Measurements from ENCODE around the gene BBS12.
"Not testable (repeated sequence)": the region's sequence is repeated elsewhere in the genome, so short reads cannot be mapped to it uniquely, and the experiment has no call there.

Gene BBS12

DNA sequence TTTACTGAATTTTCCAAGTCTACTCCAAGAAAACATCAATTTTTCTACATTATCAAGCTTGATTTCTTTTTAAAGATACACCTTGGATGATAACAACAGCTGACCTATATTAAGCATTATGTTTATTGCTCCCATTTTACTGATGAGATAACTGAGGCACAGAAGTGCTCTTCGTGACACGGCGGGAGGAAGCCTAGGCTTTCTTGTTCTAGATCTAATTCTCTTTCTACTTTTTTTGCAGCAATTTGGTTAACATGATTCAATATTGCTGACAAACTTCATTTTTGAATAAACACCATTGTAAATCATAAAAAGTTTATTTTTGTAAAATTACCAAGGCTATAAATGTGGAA, 33.8 kb downstream of the BBS12 start:
- no peak for DNase-seq

DNA sequence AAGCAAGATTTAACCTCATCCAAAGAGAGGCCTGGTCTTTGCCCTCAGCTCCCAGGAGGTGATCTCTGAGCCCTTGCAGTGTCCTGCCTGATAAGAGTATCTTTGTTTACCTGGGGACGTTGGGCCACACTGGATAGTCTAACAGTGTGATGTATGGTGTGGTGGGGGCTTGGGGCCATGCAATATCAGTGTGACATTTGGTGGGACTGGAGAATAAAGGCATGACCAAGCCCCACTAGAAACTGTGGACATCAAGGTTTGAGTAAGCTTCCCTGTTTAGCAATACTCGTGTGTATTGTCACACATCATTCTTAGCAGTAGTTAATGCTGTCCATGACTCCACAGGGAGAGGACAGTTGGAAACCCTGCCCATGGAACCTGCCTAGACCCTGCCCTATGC, 34.4 kb downstream of the BBS12 start:
- no peak for DNase-seq

DNA sequence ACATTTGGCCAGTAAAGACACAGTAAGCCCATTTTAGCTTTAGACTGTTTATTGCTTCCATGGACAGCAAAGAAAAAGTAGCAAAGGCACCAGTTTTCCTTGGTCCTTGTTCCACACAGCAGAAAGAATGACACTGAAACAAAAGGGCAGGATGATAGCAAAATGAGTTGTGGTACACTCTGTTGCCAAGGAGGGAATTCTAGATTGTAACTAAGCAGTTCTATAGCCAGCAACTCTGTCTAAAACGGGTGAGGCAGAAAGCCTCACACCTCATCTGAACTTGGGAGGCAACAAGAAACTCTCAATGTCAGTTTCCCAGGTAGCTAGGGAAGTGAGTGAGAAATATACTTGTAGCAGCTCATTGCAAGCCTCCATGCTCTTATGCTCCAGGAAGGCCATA, 39.2 kb downstream of the BBS12 start:
- no peak for DNase-seq

DNA sequence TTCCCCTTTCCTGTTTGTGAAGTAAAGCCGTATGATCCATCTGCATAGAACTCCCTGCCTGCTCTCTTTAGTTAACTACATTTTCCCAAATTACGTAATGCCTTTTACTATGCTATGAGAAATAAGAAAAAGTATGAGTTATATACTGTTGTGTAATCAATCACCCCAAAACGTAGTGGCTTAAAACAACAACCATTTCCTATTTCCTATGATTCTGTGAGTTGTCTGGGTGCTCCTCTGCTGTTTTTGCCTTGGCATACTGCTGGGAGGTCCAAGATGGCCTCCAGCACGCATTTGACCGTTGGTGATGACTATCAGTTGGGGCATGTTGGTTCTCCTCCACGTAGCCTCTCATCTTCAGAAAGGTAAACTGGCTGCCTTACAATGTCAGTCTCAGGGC, 39.8 kb downstream of the BBS12 start:
- peak; percentile 38 for DNase-seq

DNA sequence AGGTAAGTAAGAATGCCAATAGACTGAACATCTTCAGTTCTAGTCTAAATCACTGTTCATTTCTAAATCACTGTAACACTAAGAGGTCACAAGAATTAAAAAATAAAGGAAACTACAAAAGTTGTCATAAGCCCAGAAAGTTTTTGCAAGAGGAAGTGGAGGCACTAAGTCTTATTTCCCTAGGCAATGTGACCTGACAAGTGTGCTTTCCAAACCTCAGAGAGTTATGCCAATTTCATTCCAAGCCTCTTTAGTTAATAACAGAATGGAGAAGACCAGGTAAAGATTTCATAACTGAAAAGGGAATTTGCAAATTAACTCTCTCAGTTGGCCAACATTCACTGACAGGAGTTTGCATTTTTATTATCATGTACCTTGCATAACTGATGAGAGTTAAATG, 40.5 kb downstream of the BBS12 start:
- DNase-seq = peak; percentile 8

DNA sequence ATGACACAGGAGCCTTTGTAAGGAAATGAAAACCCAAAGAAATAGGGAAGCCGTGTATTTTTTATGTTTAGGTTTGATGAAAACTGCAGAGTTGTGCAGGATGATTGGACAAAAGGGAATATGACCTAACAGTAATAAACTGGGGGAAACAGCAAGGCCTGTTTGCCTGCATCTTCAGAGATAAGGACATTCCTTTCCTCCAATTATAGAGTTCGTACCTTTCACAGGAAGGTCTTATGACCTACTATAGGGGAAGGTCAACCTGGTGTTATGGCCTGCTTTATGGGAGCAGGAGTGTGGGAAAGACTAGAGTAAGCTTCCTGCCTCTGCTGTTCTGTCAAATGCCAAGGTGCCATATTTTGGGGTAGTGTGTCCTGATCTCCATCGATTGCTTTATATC, 42.5 kb downstream of the BBS12 start:
- no peak for DNase-seq

DNA sequence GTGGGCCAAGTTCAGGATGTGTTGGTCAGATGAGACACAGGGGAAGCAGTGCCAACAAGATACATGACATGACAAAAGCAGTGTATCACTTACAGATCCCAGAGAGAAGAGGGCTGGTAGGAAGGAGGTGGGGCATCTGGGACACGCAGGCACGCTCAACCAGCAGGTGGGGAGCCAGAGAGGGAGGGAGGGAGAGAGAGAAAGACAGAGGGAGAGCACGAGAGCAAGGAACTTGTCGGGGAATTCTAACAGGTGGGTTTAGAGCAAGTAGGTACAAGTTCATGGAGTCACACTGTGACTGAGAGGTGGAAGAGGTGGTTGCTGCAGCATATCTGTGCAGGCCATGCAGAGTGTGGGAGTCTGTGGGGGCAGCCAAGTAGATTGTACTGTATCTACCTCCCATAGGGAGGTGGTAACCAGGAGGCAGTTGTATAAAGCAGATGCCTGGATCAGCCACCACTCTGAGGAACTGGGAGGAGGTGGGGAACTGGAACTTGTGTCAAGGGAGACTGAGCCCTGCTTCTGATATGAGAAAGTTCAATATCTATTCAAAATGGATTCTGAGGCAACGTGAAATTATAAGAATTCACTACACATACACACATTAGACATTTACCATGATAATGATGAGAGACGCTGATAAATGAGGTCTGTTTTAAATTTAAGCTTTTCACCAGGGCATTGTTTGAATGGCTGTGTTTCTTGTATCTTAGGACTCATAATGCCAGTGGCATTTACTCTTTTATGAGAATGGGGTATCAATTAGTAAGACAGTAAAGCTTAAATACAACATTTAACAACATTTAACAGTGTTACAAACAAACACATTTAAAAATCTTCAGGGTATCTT, 43.7 kb downstream of the BBS12 start:
- no peak for DNase-seq

DNA sequence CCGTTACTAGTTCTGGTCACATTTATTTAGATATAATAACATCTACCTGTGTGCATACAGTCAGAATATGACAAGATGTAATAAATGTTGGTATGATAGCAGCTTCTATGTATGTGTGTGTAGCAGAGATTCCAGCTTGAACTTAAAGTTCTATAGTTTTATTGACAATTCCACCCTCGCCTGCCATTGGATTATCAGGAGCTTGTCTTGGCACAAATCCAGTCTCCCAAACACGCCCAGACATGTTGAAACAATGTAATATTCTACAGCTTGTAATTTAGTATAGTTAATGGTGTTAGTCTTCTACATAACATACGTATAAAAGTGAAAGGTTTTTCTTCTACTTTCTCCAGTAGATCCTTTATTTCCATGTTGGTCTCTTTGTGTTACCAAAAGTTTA, 44.4 kb downstream of the BBS12 start:
- DNase-seq = no peak

DNA sequence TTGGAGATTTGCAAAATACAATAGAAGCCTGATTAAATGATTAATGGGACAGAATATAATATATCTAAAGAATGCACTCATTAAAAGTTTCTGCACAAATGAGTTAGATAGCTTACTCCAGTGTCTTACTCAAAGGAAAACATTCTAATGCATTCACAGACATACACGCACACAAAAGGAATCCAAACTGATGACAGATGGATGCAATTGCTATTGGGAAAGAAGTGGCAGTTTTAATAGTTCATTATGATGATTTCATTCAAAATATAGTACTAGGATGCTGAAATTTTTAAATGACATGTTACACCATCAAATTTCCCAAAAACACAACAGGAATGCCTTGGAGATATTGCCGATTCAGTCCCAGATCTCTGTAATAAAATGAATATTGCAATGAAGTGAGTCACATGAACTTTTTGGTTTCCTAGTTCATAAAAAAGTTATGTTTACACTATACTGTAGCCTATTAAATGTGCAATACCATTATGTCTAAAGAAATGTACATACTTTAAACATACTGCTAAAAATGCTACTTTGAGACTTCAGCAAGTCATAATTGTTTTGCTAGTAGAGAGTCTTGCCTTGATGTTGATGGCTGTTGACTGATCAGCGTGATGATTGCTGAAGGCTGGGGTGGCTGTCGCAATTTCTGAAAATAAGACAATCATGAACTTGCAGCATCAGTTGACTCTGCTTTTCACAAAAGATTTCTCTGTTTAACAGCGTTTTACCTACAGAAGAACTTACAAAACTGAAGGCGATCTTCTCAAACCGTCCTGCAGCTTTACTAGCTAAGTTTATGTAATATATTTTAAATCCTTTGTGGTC, 45.6 kb downstream of the BBS12 start:
- no peak for DNase-seq

DNA sequence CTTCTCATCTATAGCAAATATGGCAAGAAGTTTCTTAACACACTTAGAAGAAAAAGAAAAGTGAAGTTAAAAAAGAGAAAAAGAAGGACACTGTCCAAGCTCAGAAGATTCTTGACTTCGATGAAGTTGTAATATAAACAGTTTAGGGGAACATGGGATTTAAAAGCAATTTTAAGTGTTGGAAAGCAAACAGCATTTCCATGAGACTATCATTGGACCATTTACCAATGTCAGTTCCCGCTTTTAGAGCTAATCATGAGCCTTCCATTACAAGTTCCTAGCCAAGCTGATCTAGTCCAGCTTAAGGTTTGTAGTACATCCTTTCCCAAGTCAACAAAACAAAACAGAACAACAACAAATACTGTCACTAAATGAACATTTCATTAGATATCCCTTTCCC, 49.0 kb downstream of the BBS12 start:
- no peak for DNase-seq

DNA sequence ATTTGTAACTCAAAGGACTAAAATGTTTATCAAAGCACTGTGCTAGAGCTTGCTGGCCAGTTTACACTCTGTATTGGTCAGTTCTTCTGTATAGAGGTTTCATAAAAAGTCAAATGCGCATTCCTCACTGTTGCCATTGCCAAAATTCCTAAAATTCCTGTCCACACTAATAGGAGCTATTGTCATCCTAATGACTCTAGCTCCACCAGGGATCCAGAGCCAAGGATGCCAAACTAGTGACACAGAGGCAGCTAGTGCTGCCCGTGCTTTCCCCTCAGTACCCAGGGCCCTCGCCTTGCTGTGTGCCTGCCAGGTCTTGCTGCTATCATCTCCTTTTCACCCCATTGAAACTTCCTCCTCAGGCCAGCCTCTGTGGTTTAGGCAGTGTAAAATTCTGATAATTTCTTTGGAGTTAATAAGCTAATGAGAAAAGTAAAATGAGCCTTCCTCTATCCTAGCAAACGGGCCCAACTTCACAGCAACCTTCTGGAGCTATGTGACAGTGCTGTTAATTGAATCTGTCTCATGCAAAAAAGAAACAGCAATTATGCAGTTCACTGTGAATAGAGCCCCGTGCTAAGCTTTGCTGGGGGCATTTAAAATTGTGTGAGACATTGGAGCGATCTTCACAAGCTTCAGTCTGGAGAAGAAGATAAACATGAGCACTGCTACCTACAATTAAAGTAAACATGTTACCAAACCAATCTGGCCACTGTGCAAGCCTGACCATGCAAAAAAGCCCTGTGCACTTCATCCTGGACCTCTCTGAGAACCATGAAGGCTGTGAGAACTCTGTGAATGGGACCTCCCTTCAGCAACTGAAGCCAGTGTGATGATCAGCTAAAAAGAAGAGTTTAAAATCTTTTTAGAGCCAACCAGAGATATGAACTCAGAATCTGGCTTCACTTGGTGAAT, 51.1 kb downstream of the BBS12 start:
- DNase-seq = no peak

DNA sequence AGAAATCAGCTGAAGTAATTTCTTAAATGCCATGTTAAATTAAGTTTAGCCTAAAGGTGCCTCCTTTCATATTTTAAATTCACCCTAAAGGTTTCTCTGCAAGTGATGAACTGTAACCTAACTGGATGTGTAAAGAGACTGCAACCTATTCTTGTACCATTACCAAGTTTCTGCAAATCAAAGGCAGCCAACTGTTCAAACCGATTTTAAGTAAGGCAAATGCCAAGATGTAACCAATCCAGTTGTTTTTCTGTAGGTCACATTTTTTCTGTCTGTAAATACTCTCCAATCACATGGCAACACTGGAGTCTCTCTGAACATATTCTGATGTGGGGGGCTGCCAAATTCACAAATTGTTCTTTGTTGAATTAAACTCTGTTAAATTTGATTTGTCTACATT, 51.8 kb downstream of the BBS12 start:
- DNase-seq = no peak

DNA sequence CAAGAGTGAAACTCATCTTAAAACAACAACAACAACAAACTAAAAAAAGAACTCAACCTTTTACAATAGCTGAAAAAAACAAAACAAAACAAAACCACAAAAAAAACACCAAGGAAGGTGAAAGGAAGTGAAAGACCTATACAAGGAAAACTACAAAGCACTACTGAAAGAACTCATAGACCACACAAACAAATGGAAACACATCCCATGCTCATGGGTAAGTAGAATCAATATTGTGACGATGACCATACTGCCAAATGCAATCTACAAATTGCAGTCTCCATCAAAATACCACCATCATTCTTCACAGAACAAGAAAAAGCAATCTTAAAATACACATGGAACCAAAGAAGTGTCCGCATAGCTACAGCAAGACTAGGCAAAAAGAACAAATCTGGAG, 52.6 kb downstream of the BBS12 start:
- DNase-seq = no peak

DNA sequence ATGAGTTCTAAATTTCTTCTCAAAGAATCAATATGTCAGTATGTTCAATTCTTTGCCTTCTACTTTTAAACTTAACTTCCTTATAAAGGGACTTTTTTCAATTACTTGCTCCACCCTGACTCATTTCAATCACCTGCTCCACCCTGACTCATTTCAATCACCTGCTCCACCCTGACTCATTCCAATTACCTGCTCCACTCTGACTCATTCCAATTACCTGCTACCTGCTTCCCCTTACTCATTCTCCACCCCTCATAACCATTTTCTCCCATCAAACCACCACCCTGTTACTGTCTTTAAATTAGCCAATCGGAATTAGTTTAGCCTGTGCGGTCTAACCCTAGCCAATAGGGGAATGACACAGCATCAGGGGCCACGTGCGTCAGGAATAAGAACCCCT, 53.8 kb downstream of the BBS12 start:
- DNase-seq = not testable (repeated sequence)

DNA sequence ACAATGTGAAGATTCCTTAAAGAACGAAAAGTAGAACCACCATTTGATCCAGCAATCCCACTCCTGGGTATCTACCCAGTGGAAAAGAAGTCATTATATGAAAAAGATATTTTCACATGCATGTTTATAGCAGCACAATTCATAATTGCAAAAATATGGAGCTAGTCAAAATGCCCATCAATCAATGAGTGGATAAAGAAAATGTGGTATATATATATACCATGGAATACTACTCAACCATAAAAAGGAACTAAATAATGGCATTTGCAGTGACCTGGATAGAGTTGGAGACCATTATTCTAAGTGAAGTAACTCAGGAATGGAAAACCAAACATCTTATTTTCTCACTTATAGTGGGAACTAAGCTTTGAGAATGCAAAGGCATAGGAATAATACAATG, 54.4 kb downstream of the BBS12 start:
- DNase-seq = not testable (repeated sequence)

DNA sequence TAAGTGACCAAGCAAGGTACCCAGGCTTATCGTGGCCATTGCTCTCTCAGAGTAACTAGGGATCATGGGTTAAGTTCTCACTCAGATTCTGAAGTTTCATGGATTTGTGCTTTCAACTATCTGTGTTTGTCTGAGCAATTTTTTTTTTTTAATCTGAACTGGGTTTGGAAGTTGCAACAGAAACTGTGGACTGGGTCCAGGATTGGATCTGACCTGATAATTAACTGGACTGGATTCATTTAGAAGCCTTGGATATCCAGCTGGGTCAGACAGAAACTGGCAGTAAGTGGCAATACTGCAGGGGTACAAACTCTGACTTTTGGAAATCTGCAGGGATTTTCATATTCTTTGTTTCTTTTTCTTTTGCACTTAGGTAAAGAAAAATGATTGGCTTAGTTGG, 55.4 kb downstream of the BBS12 start:
- no peak for DNase-seq

DNA sequence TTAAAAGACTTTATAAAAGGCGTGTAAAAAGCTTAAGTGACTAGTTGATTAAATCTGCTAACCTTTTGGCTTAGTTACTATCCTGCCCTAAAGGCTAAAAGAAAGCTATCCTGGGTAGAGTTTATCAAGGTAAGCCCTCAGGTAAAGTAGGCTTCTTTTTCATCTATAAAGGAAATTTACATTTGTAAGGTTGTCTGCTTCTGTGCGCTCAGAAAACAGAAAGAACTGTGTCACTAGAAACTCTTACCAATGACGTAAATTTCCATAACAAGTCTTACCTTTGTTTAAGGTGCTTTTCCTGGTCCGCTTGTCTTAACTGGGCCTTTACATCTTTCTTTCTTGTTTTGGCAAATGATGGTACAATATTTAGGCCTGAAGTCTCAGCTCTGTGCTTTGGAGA, 56.4 kb downstream of the BBS12 start:
- no peak for DNase-seq

DNA sequence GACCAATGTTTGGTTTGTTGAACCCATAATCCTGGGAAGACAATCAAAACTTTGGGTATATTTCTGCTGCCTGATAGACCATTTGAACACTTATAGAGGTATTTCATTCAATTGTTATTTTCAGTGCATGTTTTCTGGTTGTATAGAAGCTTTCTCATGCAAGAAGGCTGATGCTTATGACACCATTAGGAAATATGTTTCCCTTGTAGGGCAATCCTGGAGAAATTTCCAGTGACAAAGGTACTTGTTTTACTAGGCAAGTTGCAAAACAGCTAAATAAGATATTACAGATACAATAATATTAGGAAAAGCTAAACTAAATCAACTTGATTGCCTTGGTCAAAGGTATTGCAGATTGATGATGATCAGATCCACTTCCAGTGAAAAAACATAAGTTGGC, 61.3 kb downstream of the BBS12 start:
- DNase-seq = no peak
